HL-60 (cell line): ENCODE data around the gene PGLYRP4.

Experiments used
- DNase-seq, 2 experiments: peaks; one replicate each; pipeline ENCODE4 v3.0.0-alpha.2; 2010 to 2020; ENCODE audit warnings: low read depth in 1 of 2, low spot score in 1 of 2
- H3K27ac ChIP-seq: fragments of 250-450 bp; sonication (Bioruptor Pico); replicated peaks from 2 replicates; pipeline ENCODE4 v1.5.1; 2020; ENCODE audit warnings: mild to moderate bottlenecking, moderate library complexity
- H3K27me3 ChIP-seq: fragments of 250-450 bp; sonication (Bioruptor Pico); 2 replicates; pipeline ENCODE4 v1.5.1; 2021; ENCODE audit warnings: mild to moderate bottlenecking, moderate library complexity; ENCODE audit not compliant: insufficient read depth, poor library complexity, severe bottlenecking
- H3K4me3 ChIP-seq: replicated peaks from 2 replicates; pipeline ENCODE4 v1.5.1; 2011; ENCODE audit warnings: mild to moderate bottlenecking, control low read depth, low read length; ENCODE audit not compliant: insufficient read depth
- GABPA ChIP-seq: IDR thresholded peaks from 2 replicates; pipeline ENCODE4 v1.6.1; 2012; ENCODE audit warnings: low read depth
- POLR2AphosphoS5 ChIP-seq: IDR thresholded peaks from 2 replicates; pipeline ENCODE4 v1.6.1; 2012; ENCODE audit warnings: low read depth
- SPI1 ChIP-seq: IDR thresholded peaks from 2 replicates; pipeline ENCODE4 v1.6.1; 2012; ENCODE audit warnings: low read depth, mild to moderate bottlenecking, borderline replicate concordance
- TF ChIP-seq, protein P1 (sequence below): IDR thresholded peaks from one replicate; pipeline ENCODE4 v1.5.1; 2011; ENCODE audit warnings: low read length, control low read depth, inconsistent platforms; ENCODE audit not compliant: insufficient read depth
- TF ChIP-seq, protein P2 (sequence below): IDR thresholded peaks from 2 replicates; pipeline ENCODE4 v1.6.1; 2012; ENCODE audit warnings: low read depth; ENCODE audit not compliant: insufficient replicate concordance

The PGLYRP4 gene

DNA sequence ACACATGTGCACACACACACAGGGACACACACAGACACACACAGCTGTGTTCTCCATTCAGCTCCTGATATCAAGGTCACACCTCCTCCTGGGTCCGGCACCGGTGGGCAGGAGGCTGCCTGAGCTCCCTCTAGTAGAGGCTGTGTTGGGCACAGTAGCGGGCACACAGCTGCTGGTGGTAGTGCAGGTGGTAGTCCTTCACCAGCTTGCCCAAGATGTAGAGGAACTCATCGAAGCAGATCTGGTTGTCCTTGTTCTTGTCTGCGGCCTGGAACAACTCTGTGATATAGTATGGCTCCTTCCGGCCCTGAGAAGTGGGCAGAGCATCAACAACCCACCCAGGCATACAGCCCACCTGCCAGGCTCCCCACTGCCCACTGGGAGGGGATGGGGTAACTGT is 47.8 kb upstream of the PGLYRP4 start:
- DNase-seq = no peak
- TF ChIP-seq POLR2AphosphoS5 (no peak), SPI1 (no peak), GABPA (no peak)
- TF ChIP-seq, protein P1, sequence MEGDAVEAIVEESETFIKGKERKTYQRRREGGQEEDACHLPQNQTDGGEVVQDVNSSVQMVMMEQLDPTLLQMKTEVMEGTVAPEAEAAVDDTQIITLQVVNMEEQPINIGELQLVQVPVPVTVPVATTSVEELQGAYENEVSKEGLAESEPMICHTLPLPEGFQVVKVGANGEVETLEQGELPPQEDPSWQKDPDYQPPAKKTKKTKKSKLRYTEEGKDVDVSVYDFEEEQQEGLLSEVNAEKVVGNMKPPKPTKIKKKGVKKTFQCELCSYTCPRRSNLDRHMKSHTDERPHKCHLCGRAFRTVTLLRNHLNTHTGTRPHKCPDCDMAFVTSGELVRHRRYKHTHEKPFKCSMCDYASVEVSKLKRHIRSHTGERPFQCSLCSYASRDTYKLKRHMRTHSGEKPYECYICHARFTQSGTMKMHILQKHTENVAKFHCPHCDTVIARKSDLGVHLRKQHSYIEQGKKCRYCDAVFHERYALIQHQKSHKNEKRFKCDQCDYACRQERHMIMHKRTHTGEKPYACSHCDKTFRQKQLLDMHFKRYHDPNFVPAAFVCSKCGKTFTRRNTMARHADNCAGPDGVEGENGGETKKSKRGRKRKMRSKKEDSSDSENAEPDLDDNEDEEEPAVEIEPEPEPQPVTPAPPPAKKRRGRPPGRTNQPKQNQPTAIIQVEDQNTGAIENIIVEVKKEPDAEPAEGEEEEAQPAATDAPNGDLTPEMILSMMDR = no peak
- TF ChIP-seq, protein P2, sequence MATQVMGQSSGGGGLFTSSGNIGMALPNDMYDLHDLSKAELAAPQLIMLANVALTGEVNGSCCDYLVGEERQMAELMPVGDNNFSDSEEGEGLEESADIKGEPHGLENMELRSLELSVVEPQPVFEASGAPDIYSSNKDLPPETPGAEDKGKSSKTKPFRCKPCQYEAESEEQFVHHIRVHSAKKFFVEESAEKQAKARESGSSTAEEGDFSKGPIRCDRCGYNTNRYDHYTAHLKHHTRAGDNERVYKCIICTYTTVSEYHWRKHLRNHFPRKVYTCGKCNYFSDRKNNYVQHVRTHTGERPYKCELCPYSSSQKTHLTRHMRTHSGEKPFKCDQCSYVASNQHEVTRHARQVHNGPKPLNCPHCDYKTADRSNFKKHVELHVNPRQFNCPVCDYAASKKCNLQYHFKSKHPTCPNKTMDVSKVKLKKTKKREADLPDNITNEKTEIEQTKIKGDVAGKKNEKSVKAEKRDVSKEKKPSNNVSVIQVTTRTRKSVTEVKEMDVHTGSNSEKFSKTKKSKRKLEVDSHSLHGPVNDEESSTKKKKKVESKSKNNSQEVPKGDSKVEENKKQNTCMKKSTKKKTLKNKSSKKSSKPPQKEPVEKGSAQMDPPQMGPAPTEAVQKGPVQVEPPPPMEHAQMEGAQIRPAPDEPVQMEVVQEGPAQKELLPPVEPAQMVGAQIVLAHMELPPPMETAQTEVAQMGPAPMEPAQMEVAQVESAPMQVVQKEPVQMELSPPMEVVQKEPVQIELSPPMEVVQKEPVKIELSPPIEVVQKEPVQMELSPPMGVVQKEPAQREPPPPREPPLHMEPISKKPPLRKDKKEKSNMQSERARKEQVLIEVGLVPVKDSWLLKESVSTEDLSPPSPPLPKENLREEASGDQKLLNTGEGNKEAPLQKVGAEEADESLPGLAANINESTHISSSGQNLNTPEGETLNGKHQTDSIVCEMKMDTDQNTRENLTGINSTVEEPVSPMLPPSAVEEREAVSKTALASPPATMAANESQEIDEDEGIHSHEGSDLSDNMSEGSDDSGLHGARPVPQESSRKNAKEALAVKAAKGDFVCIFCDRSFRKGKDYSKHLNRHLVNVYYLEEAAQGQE = no peak
- no peak overlapping the region for H3K4me3 ChIP-seq
- H3K27ac ChIP-seq = no peak overlapping the region
- no peaks in the 10 kb centered on the region for H3K27me3 ChIP-seq

DNA sequence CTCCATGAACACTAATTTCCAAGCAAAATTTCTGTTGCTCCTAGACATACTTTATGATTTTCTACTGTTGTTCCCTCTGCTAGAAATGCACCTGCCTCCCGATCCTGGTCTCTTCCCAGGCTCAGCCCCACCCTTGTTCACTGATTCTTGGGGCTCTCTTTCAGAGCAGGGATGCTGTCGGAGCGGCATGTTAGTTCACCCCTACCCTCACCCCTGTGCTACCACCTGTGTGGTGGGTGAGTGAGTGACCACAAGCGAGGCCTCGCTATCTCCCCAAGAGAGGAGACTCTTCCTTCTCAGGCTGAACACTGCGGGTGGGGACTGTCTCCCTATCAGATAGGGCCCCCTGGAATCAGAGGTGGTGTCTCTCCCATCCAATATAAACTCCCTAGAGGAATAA is 47.1 kb upstream of the PGLYRP4 start:
- Histone ChIP-seq H3K27ac (no peak overlapping the region), H3K27me3 (no peaks in the 10 kb centered on the region), H3K4me3 (no peak overlapping the region)
- TF ChIP-seq POLR2AphosphoS5 = no peak
- no peak for TF ChIP-seq GABPA
- no peak for TF ChIP-seq SPI1
- TF ChIP-seq, protein P1 = no peak
- TF ChIP-seq, protein P2 = no peak
- no peak for DNase-seq

DNA sequence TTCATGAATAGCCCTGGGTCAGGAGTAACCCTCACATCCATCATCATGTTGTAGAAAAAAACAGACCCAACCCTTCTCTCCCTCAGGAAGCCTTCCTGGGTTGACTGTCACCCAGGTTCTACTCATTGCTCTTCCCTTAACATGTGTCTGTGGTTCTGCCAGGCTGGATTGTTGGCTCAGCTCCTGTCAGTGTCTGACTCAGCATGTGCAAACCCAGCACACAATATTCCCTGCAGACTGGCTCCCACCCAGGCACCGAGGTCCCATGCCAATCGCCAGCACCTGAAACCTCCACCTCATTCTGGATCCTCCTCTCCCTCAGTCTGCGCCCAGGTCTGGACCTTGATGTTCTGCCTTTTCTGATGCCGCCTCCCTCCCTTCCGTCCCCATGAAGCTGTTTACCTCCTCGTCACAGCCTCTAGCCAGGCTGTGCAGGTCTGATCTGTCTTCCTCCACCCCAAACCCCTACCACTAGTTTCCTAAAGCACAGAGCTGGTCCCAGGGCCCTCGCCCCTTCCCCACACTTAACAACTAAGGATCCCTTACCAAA is 46.6 kb upstream of the PGLYRP4 start:
- H3K27ac ChIP-seq = no peak overlapping the region
- no peak overlapping the region for H3K4me3 ChIP-seq
- H3K27me3 ChIP-seq = no peaks in the 10 kb centered on the region
- DNase-seq = no peak
- TF ChIP-seq, protein P2 = no peak
- TF ChIP-seq, protein P1 = no peak
- TF ChIP-seq POLR2AphosphoS5 = no peak
- TF ChIP-seq SPI1 = no peak
- TF ChIP-seq GABPA = no peak
